Tibial nerve (tissue), 3 donors: ENCODE measurements around the gene KCTD13.

Experiments
- POLR2A ChIP-seq, 2 donors: fragments of 450-650 bp; IDR thresholded peaks; one replicate each; pipeline ENCODE4 v1.6.1; 2017; ENCODE audit warnings: antibody characterized with exemption in 2 of 2, mild to moderate bottlenecking in 2 of 2, moderate library complexity in 2 of 2
- TF ChIP-seq, protein P1 (sequence below), 5 experiments: fragments of 200-600 bp in 3 of 5; fragments of 450-650 bp in 2 of 5; sonication (generic) in 3 of 5; IDR thresholded peaks; one replicate each; pipeline ENCODE4 v1.5.1; 2016 to 2019; ENCODE audit warnings: antibody characterized with exemption in 5 of 5, mild to moderate bottlenecking in 3 of 5, moderate library complexity in 2 of 5

DNA sequence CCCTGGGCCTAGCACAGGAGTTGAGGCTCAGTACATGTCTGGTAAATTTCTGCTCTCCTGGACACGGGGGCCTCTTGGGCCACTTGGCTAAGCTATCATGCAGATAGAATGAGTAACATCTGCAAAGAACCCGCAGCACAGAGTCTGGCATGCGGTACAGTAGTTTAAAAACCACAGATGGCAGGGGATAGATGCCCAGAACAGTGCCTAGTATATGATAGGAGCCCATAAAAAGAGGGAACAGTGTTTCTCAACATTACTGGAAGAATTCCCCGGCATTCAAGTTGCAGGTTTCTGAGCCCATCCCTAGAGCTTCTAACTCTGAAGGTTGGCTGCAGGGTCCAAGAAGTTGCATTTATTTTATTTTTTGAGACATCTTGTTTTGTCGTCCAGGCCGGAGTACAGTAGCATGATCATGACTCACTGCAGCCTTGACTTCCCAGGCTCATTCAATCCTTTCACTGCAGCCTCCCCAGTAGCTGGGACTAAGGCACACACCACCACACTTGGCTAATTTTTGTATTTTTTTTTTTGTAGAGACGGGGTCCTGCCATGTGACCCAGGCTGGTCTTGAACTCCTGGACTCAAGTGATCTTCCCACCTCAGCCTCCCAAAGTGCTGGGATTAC is 68.8 kb downstream of the KCTD13 start:
- TF ChIP-seq, protein P1, sequence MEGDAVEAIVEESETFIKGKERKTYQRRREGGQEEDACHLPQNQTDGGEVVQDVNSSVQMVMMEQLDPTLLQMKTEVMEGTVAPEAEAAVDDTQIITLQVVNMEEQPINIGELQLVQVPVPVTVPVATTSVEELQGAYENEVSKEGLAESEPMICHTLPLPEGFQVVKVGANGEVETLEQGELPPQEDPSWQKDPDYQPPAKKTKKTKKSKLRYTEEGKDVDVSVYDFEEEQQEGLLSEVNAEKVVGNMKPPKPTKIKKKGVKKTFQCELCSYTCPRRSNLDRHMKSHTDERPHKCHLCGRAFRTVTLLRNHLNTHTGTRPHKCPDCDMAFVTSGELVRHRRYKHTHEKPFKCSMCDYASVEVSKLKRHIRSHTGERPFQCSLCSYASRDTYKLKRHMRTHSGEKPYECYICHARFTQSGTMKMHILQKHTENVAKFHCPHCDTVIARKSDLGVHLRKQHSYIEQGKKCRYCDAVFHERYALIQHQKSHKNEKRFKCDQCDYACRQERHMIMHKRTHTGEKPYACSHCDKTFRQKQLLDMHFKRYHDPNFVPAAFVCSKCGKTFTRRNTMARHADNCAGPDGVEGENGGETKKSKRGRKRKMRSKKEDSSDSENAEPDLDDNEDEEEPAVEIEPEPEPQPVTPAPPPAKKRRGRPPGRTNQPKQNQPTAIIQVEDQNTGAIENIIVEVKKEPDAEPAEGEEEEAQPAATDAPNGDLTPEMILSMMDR (IDR thresholded peaks at IDR 0.05), result no peak
- no peak for TF ChIP-seq POLR2A (IDR thresholded peaks at IDR 0.05)
